ENCODE data around the gene PCGF1. TPM values are rescaled to one million over a fixed set of nuclear protein-coding genes. Genes with fewer than 3 reads are reported as not detected.

The PCGF1 gene
- total and polyA plus RNA-seq, 7 experiments from 2014 or later: 9.0 to 37.0 (median 26.5) TPM

GRCh38 chr2:74528600-74529356 is 21.3 kb upstream of the PCGF1 start:
- H3K36me3 Mint-ChIP-seq: peaks cover 8 to 37% (median 26%) of the 10 kb centered on the region in 5 donors
- CTCF ChIA-PET: interaction anchor here (0.7 to 2.6 kb wide), 4 partner anchors 19 to 323 kb away, joined by 3 to 19 read pairs (median 4); partner anchors contain the start of genes CCDC142 and TTC31

GRCh38 chr2:74527741-74528140 is 20.2 kb upstream of the PCGF1 start:
- Mint-ChIP-seq H3K27me3 (no peaks in the 10 kb centered on the region), H3K27ac (peak overlapping the region in 4 of 9 donors; percentile 76 to 93 (median 90)), H3K9me3 (no peaks in the 10 kb centered on the region), H3K4me1 (peaks cover 25 to 50% (median 43%) of the 10 kb centered on the region in 7 donors), H3K4me3 (peak overlapping the region; percentile 91 to 98 (median 94)), H3K36me3 (peaks cover 8 to 37% (median 26%) of the 10 kb centered on the region in 5 donors)
- H3K4me1 ChIP-seq (ENCODE audit: control insufficient read depth in 2 of 2, insufficient read depth in 2 of 2, low read length in 2 of 2): peaks cover 11 to 25% of the 10 kb centered on the region in 2 donors
- H3K27ac ChIP-seq (ENCODE audit: low read depth, low read length): no peak overlapping the region
- H3K4me3 ChIP-seq (ENCODE audit: low read length): no peak overlapping the region
- intact Hi-C loops (cut with micrococcal nuclease): loop anchor here (2.0 to 5.0 kb wide), 4 partner anchors 45 to 600 kb away; partner anchors contain the start of genes CCDC142 (in 1 of the 2), DGUOK (in 1 of the 2), INO80B (in 1 of the 2) and MTHFD2 (in 1 of the 2)
- H3K36me3 ChIP-seq (ENCODE audit: control insufficient read depth in 2 of 3, insufficient read depth in 3 of 3, low read length in 3 of 3): peaks cover 0 to 38% (median 6%) of the 10 kb centered on the region in 3 experiments
- ATAC-seq: no peak
- DNase-seq: no peak
- ChIA-PET CTCF (interaction anchor here (2.3 kb wide), 1 partner anchor 45 kb away, joined by 6 read pairs; the partner anchor contains the start of genes CCDC142 and TTC31), POLR2A (interaction anchor here (0.9 to 1.4 kb wide), 4 partner anchors 19 to 27 kb away, joined by 3 to 5 read pairs (median 4); partner anchors contain the start of genes LOXL3 and PCGF1)
- H3K9me3 ChIP-seq (ENCODE audit: control insufficient read depth in 2 of 3, low read length in 3 of 3): no peaks in the 10 kb centered on the region
- H3K27me3 ChIP-seq (ENCODE audit: control insufficient read depth in 2 of 2, insufficient read depth in 2 of 2, low read length in 2 of 2): no peaks in the 10 kb centered on the region

More at GRCh38 chr2:74528600-74529356, 21.3 kb upstream of the PCGF1 start:
- Mint-ChIP-seq H3K27ac (peak overlapping the region; percentile 88 to 97 (median 93)), H3K4me1 (peaks cover 25 to 50% (median 43%) of the 10 kb centered on the region in 7 donors), H3K9me3 (no peaks in the 10 kb centered on the region), H3K27me3 (no peaks in the 10 kb centered on the region), H3K4me3 (peak overlapping the region; percentile 91 to 98 (median 94))
- H3K4me3 ChIP-seq (ENCODE audit: low read length): peak overlapping the region; percentile 94
- peak; percentile 3 for ATAC-seq
- intact Hi-C loops (cut with micrococcal nuclease): loop anchor here (1.0 to 5.0 kb wide), 17 partner anchors 12 to 791 kb away; partner anchors contain the start of genes C2orf81 (in 2 of the 2), DOK1 (in 2 of the 2), MOB1A (in 2 of the 2) and MRPL53 (in 2 of the 2)
- peak in 2 of 9 donors; percentile 23 to 25 for DNase-seq
- H3K36me3 ChIP-seq (ENCODE audit: control insufficient read depth in 2 of 3, insufficient read depth in 3 of 3, low read length in 3 of 3): peaks cover 0 to 47% (median 6%) of the 10 kb centered on the region in 3 experiments
- H3K27ac ChIP-seq (ENCODE audit: low read depth, low read length): peak overlapping the region; percentile 85
- POLR2A ChIA-PET: interaction anchor here (0.8 to 4.2 kb wide), 15 partner anchors 10 to 700 kb away, joined by 3 to 28 read pairs (median 4); partner anchors contain the start of genes CCDC142, PCGF1, STAMBP and TLX2
- peaks cover 11 to 25% of the 10 kb centered on the region in 2 donors for H3K4me1 ChIP-seq (ENCODE audit: control insufficient read depth in 2 of 2, insufficient read depth in 2 of 2, low read length in 2 of 2)
- H3K27me3 ChIP-seq (ENCODE audit: control insufficient read depth in 2 of 2, insufficient read depth in 2 of 2, low read length in 2 of 2): no peaks in the 10 kb centered on the region
- H3K9me3 ChIP-seq (ENCODE audit: control insufficient read depth in 2 of 3, low read length in 3 of 3): no peaks in the 10 kb centered on the region

GRCh38 chr2:74526649-74527230 is 19.2 kb upstream of the PCGF1 start:
- ChIA-PET POLR2A (interaction anchor here (0.7 to 2.0 kb wide), 11 partner anchors 9 to 789 kb away, joined by 3 to 9 read pairs (median 4); partner anchors contain the start of genes CCDC142, PCGF1, TLX2 and TPRKB), CTCF (interaction anchor here (0.6 to 2.3 kb wide), 3 partner anchors 44 to 277 kb away, joined by 3 to 6 read pairs (median 3); partner anchors contain the start of genes CCDC142 and TTC31)
- Histone ChIP-seq H3K9me3 (ENCODE audit: control insufficient read depth in 2 of 3, low read length in 3 of 3) (no peaks in the 10 kb centered on the region), H3K4me3 (ENCODE audit: low read length) (no peak overlapping the region), H3K4me1 (ENCODE audit: control insufficient read depth in 2 of 2, insufficient read depth in 2 of 2, low read length in 2 of 2) (peaks cover 11 to 23% of the 10 kb centered on the region in 2 donors), H3K36me3 (ENCODE audit: control insufficient read depth in 2 of 3, insufficient read depth in 3 of 3, low read length in 3 of 3) (peaks cover 0 to 35% (median 6%) of the 10 kb centered on the region in 3 experiments), H3K27me3 (ENCODE audit: control insufficient read depth in 2 of 2, insufficient read depth in 2 of 2, low read length in 2 of 2) (no peaks in the 10 kb centered on the region), H3K27ac (ENCODE audit: low read depth, low read length) (no peak overlapping the region)
- H3K4me1 Mint-ChIP-seq: peaks cover 16 to 42% (median 36%) of the 10 kb centered on the region in 7 donors
- H3K27ac Mint-ChIP-seq: peak overlapping the region in 1 of 9 donors; percentile 28
- no peak for DNase-seq
- intact Hi-C loops (cut with micrococcal nuclease): loop anchor here in 1 of 2 donors (5.0 kb wide), 2 partner anchors 329 to 599 kb away; partner anchors contain the start of genes DGUOK and MTHFD2
- H3K4me3 Mint-ChIP-seq: peak overlapping the region in 5 of 10 donors; percentile 10 to 80 (median 30)
- H3K9me3 Mint-ChIP-seq: no peaks in the 10 kb centered on the region
- ATAC-seq: no peak
- H3K27me3 Mint-ChIP-seq: peaks cover 0 to 5% (median 0%) of the 10 kb centered on the region in 5 donors
- H3K36me3 Mint-ChIP-seq: peaks cover 8 to 32% (median 21%) of the 10 kb centered on the region in 5 donors

- peak within 1 kb of the TSS in 6 of 10 donors; percentile 10 to 94 (median 32) for H3K4me3 Mint-ChIP-seq
These were observed 18.5 kb upstream of the PCGF1 start, which contains the start of gene DQX1 for GRCh38 chr2:74525717-74526648. TSS of gene DQX1 (minus strand) at chr2:74526231. CDS start at chr2:74525729, 502 bp downstream.

More at GRCh38 chr2:74525717-74526648, 18.5 kb upstream of the PCGF1 start, which contains the start of gene DQX1:
- peaks cover 16 to 35% (median 32%) of the 10 kb centered on the region in 7 donors for H3K4me1 Mint-ChIP-seq
- intact Hi-C loops (cut with micrococcal nuclease): loop anchor here in 1 of 2 donors (5.0 kb wide), 2 partner anchors 329 to 599 kb away; partner anchors contain the start of genes DGUOK and MTHFD2
- H3K9me3 ChIP-seq (ENCODE audit: control insufficient read depth in 2 of 3, low read length in 3 of 3): no peaks in the 10 kb centered on the region
- CTCF ChIA-PET: interaction anchor here (0.6 to 2.3 kb wide), 4 partner anchors 17 to 276 kb away, joined by 3 to 6 read pairs (median 3); partner anchors contain the start of genes CCDC142 and TTC31
- POLR2A ChIA-PET: interaction anchor here (0.6 to 2.0 kb wide), 9 partner anchors 8 to 789 kb away, joined by 3 to 9 read pairs (median 4); partner anchors contain the start of genes TLX2, TPRKB and WBP1
- ATAC-seq (no peak), DNase-seq (peak in 3 of 9 donors; percentile 33 to 42 (median 41))
- H3K27ac ChIP-seq (ENCODE audit: low read depth, low read length): no peak within 1 kb of the TSS
- no peak within 1 kb of the TSS for H3K4me3 ChIP-seq (ENCODE audit: low read length)
- peaks cover 4 to 15% of the 10 kb centered on the region in 2 donors for H3K4me1 ChIP-seq (ENCODE audit: control insufficient read depth in 2 of 2, insufficient read depth in 2 of 2, low read length in 2 of 2)
- peaks cover 0 to 35% (median 6%) of the 10 kb centered on the region in 3 experiments for H3K36me3 ChIP-seq (ENCODE audit: control insufficient read depth in 2 of 3, insufficient read depth in 3 of 3, low read length in 3 of 3)
- H3K27me3 Mint-ChIP-seq: peaks cover 3 to 9% (median 3%) of the 10 kb centered on the region in 5 donors
- H3K9me3 Mint-ChIP-seq: no peaks in the 10 kb centered on the region
- H3K36me3 Mint-ChIP-seq: peaks cover 8 to 30% (median 21%) of the 10 kb centered on the region in 5 donors
- H3K27ac Mint-ChIP-seq: peak within 1 kb of the TSS in 3 of 9 donors; percentile 28 to 46 (median 43)
- no peaks in the 10 kb centered on the region for H3K27me3 ChIP-seq (ENCODE audit: control insufficient read depth in 2 of 2, insufficient read depth in 2 of 2, low read length in 2 of 2)

Data from naive thymus-derived CD4-positive, alpha-beta T cell (primary cell).